ENCODE measurements around the gene SAMD8.

DNA sequence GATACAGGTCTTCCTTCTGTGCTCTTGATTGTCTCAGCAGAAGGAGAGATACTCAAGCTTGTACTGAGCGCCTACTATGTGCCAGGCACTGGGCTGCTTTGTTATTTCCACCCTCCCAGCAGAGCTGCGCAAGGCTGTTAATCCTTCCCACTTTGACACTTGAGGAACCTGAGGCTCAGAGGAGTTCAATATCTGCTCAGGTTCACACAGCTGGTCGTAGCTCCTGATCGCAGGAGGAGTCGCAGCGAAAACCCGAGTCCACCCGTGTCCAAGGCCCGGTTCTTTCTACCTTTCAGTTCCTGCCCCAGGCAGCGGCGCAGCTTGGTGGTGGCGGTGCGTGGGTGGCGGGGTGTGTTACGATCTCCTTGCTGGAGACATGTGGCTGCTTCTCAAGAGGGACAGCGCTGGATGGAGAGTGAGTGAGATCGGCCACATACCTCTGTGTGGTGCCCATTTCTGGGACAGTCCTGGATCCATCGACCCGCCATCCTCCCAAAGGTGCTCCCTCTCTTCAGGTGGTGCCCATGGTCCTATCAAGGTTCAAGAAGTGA lies 26.5 kb upstream of the SAMD8 start:
- TF ChIP-seq, protein P1, sequence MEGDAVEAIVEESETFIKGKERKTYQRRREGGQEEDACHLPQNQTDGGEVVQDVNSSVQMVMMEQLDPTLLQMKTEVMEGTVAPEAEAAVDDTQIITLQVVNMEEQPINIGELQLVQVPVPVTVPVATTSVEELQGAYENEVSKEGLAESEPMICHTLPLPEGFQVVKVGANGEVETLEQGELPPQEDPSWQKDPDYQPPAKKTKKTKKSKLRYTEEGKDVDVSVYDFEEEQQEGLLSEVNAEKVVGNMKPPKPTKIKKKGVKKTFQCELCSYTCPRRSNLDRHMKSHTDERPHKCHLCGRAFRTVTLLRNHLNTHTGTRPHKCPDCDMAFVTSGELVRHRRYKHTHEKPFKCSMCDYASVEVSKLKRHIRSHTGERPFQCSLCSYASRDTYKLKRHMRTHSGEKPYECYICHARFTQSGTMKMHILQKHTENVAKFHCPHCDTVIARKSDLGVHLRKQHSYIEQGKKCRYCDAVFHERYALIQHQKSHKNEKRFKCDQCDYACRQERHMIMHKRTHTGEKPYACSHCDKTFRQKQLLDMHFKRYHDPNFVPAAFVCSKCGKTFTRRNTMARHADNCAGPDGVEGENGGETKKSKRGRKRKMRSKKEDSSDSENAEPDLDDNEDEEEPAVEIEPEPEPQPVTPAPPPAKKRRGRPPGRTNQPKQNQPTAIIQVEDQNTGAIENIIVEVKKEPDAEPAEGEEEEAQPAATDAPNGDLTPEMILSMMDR (IDR thresholded peaks at IDR 0.05) = no peak
- TF ChIP-seq EZH2 (IDR thresholded peaks at IDR 0.05; ENCODE audit: borderline replicate concordance, insufficient read depth, low read depth, low read length, poor library complexity, severe bottlenecking) = no peak

Measured in B cell (primary cell).